Right atrium auricular region (tissue), 2 donors: ENCODE data around the gene SVBP. TPM values are rescaled to one million over a fixed set of nuclear protein-coding genes. Genes with fewer than 3 reads are reported as not detected.

Experiments used
- DNase-seq: peaks from one replicate; pipeline ENCODE4 v3.0.0-alpha.2; 2019; ENCODE audit warnings: low spot score
- H3K27ac ChIP-seq, 2 donors: fragments of 200-600 bp; sonication (generic); 1 replicate in 1 of 2; 2 replicates in 1 of 2; pipeline ENCODE4 v1.5.1; 2016 to 2019
- H3K27me3 ChIP-seq, 2 donors: fragments of 200-600 bp; sonication (generic); one replicate each; pipeline versions ENCODE4 v1.5.1 to v1.6.0; 2017 to 2019
- H3K36me3 ChIP-seq: fragments of 200-600 bp; sonication (generic); one replicate; pipeline ENCODE4 v1.5.1; 2016
- H3K4me1 ChIP-seq, 2 donors: fragments of 200-600 bp; sonication (generic); one replicate each; pipeline versions ENCODE4 v1.5.1 to v1.6.0; 2017 to 2019
- H3K4me3 ChIP-seq, 2 donors: fragments of 200-600 bp; sonication (generic); 1 replicate in 1 of 2; 2 replicates in 1 of 2; pipeline ENCODE4 v1.5.1; 2017 to 2019; ENCODE audit warnings: mild to moderate bottlenecking in 1 of 2, moderate library complexity in 1 of 2
- H3K9me3 ChIP-seq, 2 donors: fragments of 200-600 bp; sonication (generic); one replicate each; pipeline ENCODE4 v1.5.1; 2019
- total RNA-seq, 2 donors: library from RNA; depleted of rRNA; stranded (reverse); fragments of >200 nt; gene quantifications; one replicate each; pipeline ENCODE4 v1.1.0, GENCODE V29; 2016
- TF ChIP-seq, protein P1 (sequence below), 2 donors: fragments of 200-600 bp; sonication (generic); IDR thresholded peaks; one replicate each; pipeline ENCODE4 v1.5.1; 2019; ENCODE audit warnings: antibody characterized with exemption in 2 of 2

SVBP gene
- total RNA-seq, 2 donors from 2014 or later: 14.5 to 22.1 TPM

DNA sequence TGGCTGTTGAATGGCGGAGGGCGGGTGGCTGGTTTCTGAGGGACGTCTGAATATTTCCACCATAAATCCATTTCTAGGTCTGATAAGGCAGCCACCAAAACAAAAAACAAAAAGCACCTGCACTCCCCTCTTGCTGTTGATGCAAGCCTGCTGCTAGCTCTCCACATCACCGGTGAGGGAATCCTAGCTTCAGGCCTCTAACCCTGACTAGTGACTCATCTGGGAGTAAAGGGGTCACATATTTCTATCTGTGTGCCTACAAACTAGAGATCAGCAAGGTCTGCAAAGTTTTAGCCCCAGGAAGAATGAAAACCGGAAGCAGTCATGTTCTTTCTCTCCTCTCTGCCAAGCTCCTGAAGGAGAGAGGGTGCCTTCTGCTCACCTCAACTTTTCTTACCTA is 10.6 kb downstream of the SVBP start:
- no peak overlapping the region for H3K4me3 ChIP-seq
- H3K27ac ChIP-seq: no peak overlapping the region
- H3K9me3 ChIP-seq: no peaks in the 10 kb centered on the region

DNA sequence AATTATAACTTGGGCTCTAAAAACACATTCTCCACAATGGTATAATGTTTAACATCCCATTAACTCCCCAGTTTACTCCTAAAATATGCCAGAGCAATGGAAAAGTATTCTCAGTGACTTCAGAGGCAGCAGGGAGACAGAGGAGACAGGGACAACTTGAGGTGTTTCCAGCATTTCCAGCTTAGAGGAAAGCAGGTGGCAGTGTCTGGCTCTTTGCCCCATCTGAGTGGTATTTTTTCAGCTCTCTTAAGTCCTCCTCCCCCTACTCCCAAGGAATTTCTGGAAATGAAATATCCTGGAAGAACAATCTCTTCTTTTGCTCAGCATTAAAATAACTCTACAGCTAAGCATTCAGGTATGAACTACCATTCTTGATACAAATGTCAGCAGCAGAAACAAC is 11.0 kb downstream of the SVBP start:
- Histone ChIP-seq H3K4me3 (no peak overlapping the region), H3K4me1 (no peaks in the 10 kb centered on the region), H3K9me3 (no peaks in the 10 kb centered on the region), H3K27me3 (no peaks in the 10 kb centered on the region), H3K36me3 (peaks cover 5% of the 10 kb centered on the region), H3K27ac (no peak overlapping the region)
- TF ChIP-seq, protein P1, sequence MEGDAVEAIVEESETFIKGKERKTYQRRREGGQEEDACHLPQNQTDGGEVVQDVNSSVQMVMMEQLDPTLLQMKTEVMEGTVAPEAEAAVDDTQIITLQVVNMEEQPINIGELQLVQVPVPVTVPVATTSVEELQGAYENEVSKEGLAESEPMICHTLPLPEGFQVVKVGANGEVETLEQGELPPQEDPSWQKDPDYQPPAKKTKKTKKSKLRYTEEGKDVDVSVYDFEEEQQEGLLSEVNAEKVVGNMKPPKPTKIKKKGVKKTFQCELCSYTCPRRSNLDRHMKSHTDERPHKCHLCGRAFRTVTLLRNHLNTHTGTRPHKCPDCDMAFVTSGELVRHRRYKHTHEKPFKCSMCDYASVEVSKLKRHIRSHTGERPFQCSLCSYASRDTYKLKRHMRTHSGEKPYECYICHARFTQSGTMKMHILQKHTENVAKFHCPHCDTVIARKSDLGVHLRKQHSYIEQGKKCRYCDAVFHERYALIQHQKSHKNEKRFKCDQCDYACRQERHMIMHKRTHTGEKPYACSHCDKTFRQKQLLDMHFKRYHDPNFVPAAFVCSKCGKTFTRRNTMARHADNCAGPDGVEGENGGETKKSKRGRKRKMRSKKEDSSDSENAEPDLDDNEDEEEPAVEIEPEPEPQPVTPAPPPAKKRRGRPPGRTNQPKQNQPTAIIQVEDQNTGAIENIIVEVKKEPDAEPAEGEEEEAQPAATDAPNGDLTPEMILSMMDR (IDR thresholded peaks at IDR 0.05): no peak
- no peak for DNase-seq

More for the DNA sequence above, 10.6 kb downstream of the SVBP start:
- no peak for DNase-seq
- no peaks in the 10 kb centered on the region for H3K27me3 ChIP-seq
- no peaks in the 10 kb centered on the region for H3K4me1 ChIP-seq
- H3K36me3 ChIP-seq: peaks cover 5% of the 10 kb centered on the region
- TF ChIP-seq, protein P1 (IDR thresholded peaks at IDR 0.05): no peak

DNA sequence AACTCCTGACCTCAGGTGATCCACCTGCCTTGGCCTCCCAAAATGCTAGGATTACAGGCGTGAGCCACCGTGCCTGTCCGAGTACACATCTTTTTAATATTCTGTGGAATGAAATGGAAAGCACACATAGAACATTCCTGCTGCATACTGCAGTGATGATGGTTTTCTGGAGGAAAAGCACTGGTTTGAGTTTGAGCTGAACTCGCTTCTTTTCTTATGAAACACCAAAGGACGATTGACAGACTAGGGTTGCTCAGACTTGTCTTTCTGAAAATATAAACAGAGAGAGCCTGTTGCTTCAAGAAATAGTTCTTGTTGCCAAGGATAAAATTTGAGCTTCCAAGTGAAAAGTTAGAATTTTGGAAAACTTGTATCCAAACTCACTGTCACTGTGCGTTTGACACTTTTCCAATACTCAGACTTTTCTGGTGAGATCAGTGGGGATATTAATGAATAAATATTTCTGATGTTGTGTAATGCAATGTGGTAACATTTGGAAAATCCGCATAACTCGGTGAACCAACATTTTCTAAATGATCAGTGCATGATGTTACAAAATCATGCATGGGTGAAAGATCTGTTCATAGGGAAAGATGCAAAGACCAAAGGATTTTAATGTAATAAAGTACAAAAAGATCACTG is 15.2 kb downstream of the SVBP start:
- Histone ChIP-seq H3K36me3 (peaks cover 5% of the 10 kb centered on the region), H3K4me1 (no peaks in the 10 kb centered on the region), H3K27me3 (no peaks in the 10 kb centered on the region), H3K9me3 (no peaks in the 10 kb centered on the region), H3K27ac (no peak overlapping the region), H3K4me3 (no peak overlapping the region)
- TF ChIP-seq, protein P1 (IDR thresholded peaks at IDR 0.05): no peak
- DNase-seq: no peak

DNA sequence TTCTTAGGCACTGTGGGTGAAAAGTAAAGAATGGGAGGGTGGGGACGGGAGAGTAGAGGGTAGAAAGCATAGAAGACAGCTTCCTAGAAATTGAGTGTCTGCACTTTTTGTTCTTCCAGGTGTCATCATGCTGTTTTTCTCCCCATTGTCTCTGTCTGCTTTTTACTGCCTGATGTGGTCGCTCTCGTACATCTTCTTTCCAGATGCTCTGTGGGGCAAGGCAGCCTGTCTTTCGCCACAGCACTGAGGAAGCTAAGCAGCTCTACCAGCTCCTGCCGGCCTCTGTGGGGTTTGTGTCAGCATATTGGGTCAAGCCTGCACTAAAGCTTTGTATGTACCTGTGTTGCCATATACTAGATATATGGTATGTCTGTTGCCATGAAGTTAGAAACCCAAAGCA is 19.2 kb downstream of the SVBP start:
- TF ChIP-seq, protein P1 (IDR thresholded peaks at IDR 0.05): no peak
- Histone ChIP-seq H3K4me3 (no peak overlapping the region), H3K27ac (no peak overlapping the region), H3K4me1 (no peaks in the 10 kb centered on the region), H3K36me3 (no peaks in the 10 kb centered on the region), H3K27me3 (no peaks in the 10 kb centered on the region), H3K9me3 (no peaks in the 10 kb centered on the region)
- DNase-seq: no peak

DNA sequence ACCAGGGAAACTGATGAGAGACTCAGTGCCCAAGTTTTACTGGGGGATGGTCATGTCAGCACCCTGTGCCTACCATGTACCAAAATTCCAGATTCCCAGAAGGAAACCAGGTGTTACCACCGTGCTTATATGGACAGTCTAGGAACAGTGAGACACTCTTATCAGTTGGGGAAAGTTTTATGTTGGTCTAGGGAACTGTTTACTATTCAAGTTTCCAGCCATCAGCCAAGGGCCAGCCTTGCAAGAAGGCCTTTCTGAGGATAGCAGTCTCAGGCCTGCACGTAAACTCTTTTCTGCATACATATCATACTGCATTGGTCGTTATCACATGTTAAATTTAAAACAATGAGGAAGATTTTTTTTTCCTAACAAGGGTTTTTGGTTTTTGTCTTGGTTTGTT is 19.8 kb downstream of the SVBP start:
- Histone ChIP-seq H3K4me3 (no peak overlapping the region), H3K27me3 (no peaks in the 10 kb centered on the region), H3K36me3 (no peaks in the 10 kb centered on the region), H3K4me1 (no peaks in the 10 kb centered on the region), H3K9me3 (no peaks in the 10 kb centered on the region), H3K27ac (no peak overlapping the region)
- TF ChIP-seq, protein P1 (IDR thresholded peaks at IDR 0.05): no peak
- no peak for DNase-seq

DNA sequence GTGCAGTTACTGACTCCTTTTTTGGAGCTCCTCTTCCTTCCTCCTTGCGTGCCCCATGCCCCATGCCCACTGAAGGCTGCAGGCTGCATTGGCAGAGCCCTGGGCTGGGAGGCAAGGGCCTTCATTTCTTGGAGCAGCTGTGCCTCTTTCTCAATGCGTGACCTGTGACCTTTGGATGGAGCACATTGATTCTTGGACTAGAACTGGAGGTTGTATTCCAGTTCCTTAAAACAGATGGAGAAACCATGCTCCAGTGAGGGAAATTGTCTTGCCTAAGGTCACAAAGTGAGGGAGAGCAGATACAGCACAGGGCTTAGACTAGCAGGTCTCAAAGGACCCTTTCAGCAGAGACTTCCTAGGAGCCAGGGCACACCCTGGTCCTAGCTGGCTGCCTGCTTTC is 23.4 kb downstream of the SVBP start:
- DNase-seq: no peak
- no peaks in the 10 kb centered on the region for H3K36me3 ChIP-seq
- TF ChIP-seq, protein P1 (IDR thresholded peaks at IDR 0.05): no peak
- no peak overlapping the region for H3K4me3 ChIP-seq
- H3K27ac ChIP-seq: no peak overlapping the region
- H3K4me1 ChIP-seq: no peaks in the 10 kb centered on the region
- H3K27me3 ChIP-seq: no peaks in the 10 kb centered on the region
- H3K9me3 ChIP-seq: no peaks in the 10 kb centered on the region
